Liver (tissue), 9 donors: Measurements from ENCODE around the gene FABP1. TPM values are rescaled to one million over a fixed set of nuclear protein-coding genes. Genes with fewer than 3 reads are reported as not detected.

ENCODE experiments used
- DNase-seq: peaks from one replicate; pipeline ENCODE4 v3.0.0-alpha.2; 2017; ENCODE audit warnings: low spot score
- H3K27ac ChIP-seq, 2 donors: one replicate each; pipeline ENCODE4 v1.7.0; 2013; ENCODE audit warnings: inconsistent platforms in 2 of 2, low read length in 2 of 2, control low read depth in 1 of 2, low read depth in 1 of 2, mild to moderate bottlenecking in 1 of 2
- H3K27me3 ChIP-seq, 4 donors: one replicate each; pipeline versions ENCODE4 v1.6.1 to v1.7.0; 2013; ENCODE audit warnings: low read length in 3 of 4, inconsistent platforms in 1 of 4, mild to moderate bottlenecking in 1 of 4, moderate library complexity in 1 of 4; ENCODE audit not compliant: control insufficient read depth in 4 of 4, insufficient read depth in 4 of 4
- H3K36me3 ChIP-seq, 4 donors: one replicate each; pipeline versions ENCODE4 v1.6.1 to v1.7.0; 2013; ENCODE audit warnings: low read length in 3 of 4, mild to moderate bottlenecking in 3 of 4, low read depth in 1 of 4, moderate library complexity in 1 of 4; ENCODE audit not compliant: control insufficient read depth in 4 of 4, insufficient read depth in 3 of 4
- H3K4me1 ChIP-seq, 4 donors: one replicate each; pipeline versions ENCODE4 v1.6.1 to v1.7.0; 2013; ENCODE audit warnings: low read length in 3 of 4, mild to moderate bottlenecking in 3 of 4, moderate library complexity in 1 of 4; ENCODE audit not compliant: control insufficient read depth in 4 of 4, insufficient read depth in 4 of 4
- H3K4me3 ChIP-seq, 3 donors: one replicate each; pipeline versions ENCODE4 v1.6.1 to v1.7.0; 2013; ENCODE audit warnings: low read length in 3 of 3, control low read depth in 1 of 3, low read depth in 1 of 3, mild to moderate bottlenecking in 1 of 3
- H3K9ac ChIP-seq, 2 donors: one replicate each; pipeline ENCODE4 v1.7.0; 2013; ENCODE audit warnings: low read length in 2 of 2, mild to moderate bottlenecking in 2 of 2, moderate library complexity in 2 of 2, control low read depth in 1 of 2, low read depth in 1 of 2
- H3K9me3 ChIP-seq, 4 donors: one replicate each; pipeline versions ENCODE4 v1.6.1 to v1.7.0; 2013; ENCODE audit warnings: low read length in 3 of 4; ENCODE audit not compliant: control insufficient read depth in 4 of 4
- ATF3 ChIP-seq: IDR thresholded peaks from 2 replicates; pipeline ENCODE4 v1.6.1; 2016; ENCODE audit warnings: antibody characterized with exemption
- CTCF ChIP-seq: fragments of 150-350 bp; IDR thresholded peaks from 2 replicates; pipeline ENCODE4 v1.5.1; 2017; ENCODE audit warnings: improper control_type of control experiment, low read depth, low read length; ENCODE audit not compliant: missing input control
- EGR1 ChIP-seq, 2 donors: IDR thresholded peaks; 2 replicates each; pipeline ENCODE4 v1.6.1; 2016 to 2018; ENCODE audit warnings: antibody characterized with exemption in 2 of 2, low read depth in 2 of 2
- FOXA1 ChIP-seq: IDR thresholded peaks from 2 replicates; pipeline ENCODE4 v1.6.1; 2016; ENCODE audit warnings: antibody characterized with exemption
- FOXA2 ChIP-seq: IDR thresholded peaks from 2 replicates; pipeline ENCODE4 v1.6.1; 2016; ENCODE audit warnings: antibody characterized with exemption
- GABPA ChIP-seq, 2 donors: IDR thresholded peaks in 1 of 2; conservative IDR thresholded peaks in 1 of 2; 2 replicates each; pipeline ENCODE4 v1.6.1; 2016; ENCODE audit warnings: antibody characterized with exemption in 2 of 2, mild to moderate bottlenecking in 1 of 2, moderate library complexity in 1 of 2
- HNF4A ChIP-seq, 2 donors: conservative IDR thresholded peaks; 2 replicates each; pipeline ENCODE4 v1.6.1; 2016; ENCODE audit warnings: antibody characterized with exemption in 2 of 2, mild to moderate bottlenecking in 2 of 2
- HNF4G ChIP-seq: IDR thresholded peaks from 2 replicates; pipeline ENCODE4 v1.6.1; 2016; ENCODE audit warnings: antibody characterized with exemption
- JUND ChIP-seq, 2 donors: IDR thresholded peaks; 2 replicates each; pipeline ENCODE4 v1.6.1; 2016; ENCODE audit warnings: antibody characterized with exemption in 2 of 2
- MAX ChIP-seq: IDR thresholded peaks from 2 replicates; pipeline ENCODE4 v1.6.1; 2016; ENCODE audit warnings: antibody characterized with exemption
- NR2F2 ChIP-seq: IDR thresholded peaks from 2 replicates; pipeline ENCODE4 v1.6.1; 2016; ENCODE audit warnings: antibody characterized with exemption
- RAD21 ChIP-seq, 2 donors: IDR thresholded peaks; 2 replicates each; pipeline ENCODE4 v1.6.1; 2016; ENCODE audit warnings: antibody characterized with exemption in 2 of 2, mild to moderate bottlenecking in 2 of 2
- REST ChIP-seq: IDR thresholded peaks from 2 replicates; pipeline ENCODE4 v1.6.1; 2016; ENCODE audit warnings: antibody characterized with exemption, mild to moderate bottlenecking
- RXRA ChIP-seq, 2 donors: IDR thresholded peaks; 2 replicates each; pipeline ENCODE4 v1.6.1; 2017 to 2018; ENCODE audit warnings: antibody characterized with exemption in 2 of 2, mild to moderate bottlenecking in 1 of 2
- SP1 ChIP-seq: IDR thresholded peaks from 2 replicates; pipeline ENCODE4 v1.6.1; 2018; ENCODE audit warnings: antibody characterized with exemption, mild to moderate bottlenecking
- TAF1 ChIP-seq: conservative IDR thresholded peaks from 2 replicates; pipeline ENCODE4 v1.6.1; 2016; ENCODE audit warnings: antibody characterized with exemption, mild to moderate bottlenecking
- YY1 ChIP-seq: IDR thresholded peaks from 2 replicates; pipeline ENCODE4 v1.6.1; 2016; ENCODE audit warnings: antibody characterized with exemption, mild to moderate bottlenecking
- ZBTB33 ChIP-seq: IDR thresholded peaks from 2 replicates; pipeline ENCODE4 v1.6.1; 2016; ENCODE audit warnings: antibody characterized with exemption
- WGBS: extraction: QIAGEN DNeasy Blood & Tissue Kit; methylation state at CpG from one replicate; pipeline ENCODE4 v1.1.7; 2013; 5-methylcytosine and 5-hydroxymethylcytosine counted together
- polyA plus RNA-seq, 2 donors: library from polyadenylated mRNA; stranded (reverse) in 1 of 2; unstranded in 1 of 2; fragments of 200-250 nt in 1 of 2; fragments of >200 nt in 1 of 2; fragmentation: Nextera tagmentation in 1 of 2; extraction: Ambion mirVana in 1 of 2; gene quantifications; one replicate each; pipeline versions ENCODE4 v1.2.1 to v1.2.3, GENCODE V29; 2013 to 2015
- total RNA-seq, 2 donors: library from RNA; depleted of rRNA; stranded (reverse); fragments of >200 nt; gene quantifications; one replicate each; pipeline ENCODE4 v1.2.3, GENCODE V29; 2014
- donor health status: healthy.
- donor health status: healthy.
- donor health status: healthy.
- donor health status: healthy.
- donor health status: healthy.

Gene FABP1
- total and polyA plus RNA-seq, 4 donors: 975 to 7,337 (median 2,306) TPM

GRCh38 chr2:88115825-88116518 lies 11.9 kb downstream of the FABP1 start:
- no peak overlapping the region for H3K9ac ChIP-seq
- no peak for DNase-seq
- H3K27ac ChIP-seq: no peak overlapping the region
- H3K4me3 ChIP-seq: no peak overlapping the region
- TF ChIP-seq ZBTB33 (no peak), NR2F2 (no peak), RXRA (IDR thresholded peaks at IDR 0.05) (no peak), JUND (IDR thresholded peaks at IDR 0.05) (no peak), CTCF (no peak), YY1 (no peak), ATF3 (no peak), RAD21 (IDR thresholded peaks at IDR 0.05) (no peak), REST (no peak), SP1 (no peak), HNF4G (no peak), MAX (no peak), FOXA2 (no peak), GABPA (IDR thresholded peaks at IDR 0.05 in 1 of 2, conservative IDR thresholded peaks at IDR 0.05 in 1 of 2) (no peak), EGR1 (IDR thresholded peaks at IDR 0.05; ENCODE audit: low read depth in 2 of 2) (no peak), HNF4A (conservative IDR thresholded peaks at IDR 0.05) (no peak), TAF1 (no peak), FOXA1 (no peak)
- H3K9me3 ChIP-seq: no peaks in the 10 kb centered on the region
- WGBS: 82% methylated on average over 10 of the region's 10 CpGs
- H3K36me3 ChIP-seq: no peaks in the 10 kb centered on the region
- no peaks in the 10 kb centered on the region for H3K27me3 ChIP-seq
- peaks cover 0 to 3% (median 0%) of the 10 kb centered on the region in 4 donors for H3K4me1 ChIP-seq
